SK-N-SH treated with all-trans-retinoic acid at 6 μM for 48 hours (cell line): Measurements from ENCODE around the gene DPP6.

ENCODE experiments used
- ATAC-seq: fragments of 200-7000 bp; cut with Tn5 transposase; 3 replicates; pipeline ENCODE4 v1.9.1; 2020; ENCODE audit warnings: mild to moderate bottlenecking, moderate library complexity
- ARNTL ChIP-seq: fragments of 450-650 bp; formaldehyde crosslinking; IDR thresholded peaks from 2 replicates; pipeline ENCODE4 v1.5.0; 2020; ENCODE audit warnings: low read depth, mild to moderate bottlenecking, moderate library complexity, borderline replicate concordance
- BACH2 ChIP-seq: fragments of 250-450 bp; sonication (Bioruptor Pico); IDR thresholded peaks from 2 replicates; pipeline ENCODE4 v1.9.0; 2021; ENCODE audit warnings: mild to moderate bottlenecking, borderline replicate concordance
- CSDC2 ChIP-seq: fragments of 250-450 bp; sonication (Bioruptor Pico); IDR thresholded peaks from 2 replicates; pipeline ENCODE4 v1.5.0; 2020; ENCODE audit warnings: mild to moderate bottlenecking, moderate library complexity
- ESRRG ChIP-seq: fragments of 250-450 bp; sonication (Bioruptor Pico); IDR thresholded peaks from 2 replicates; pipeline ENCODE4 v1.6.1; 2021; ENCODE audit warnings: mild to moderate bottlenecking
- GLIS3 ChIP-seq: fragments of 250-450 bp; sonication (Bioruptor Pico); IDR thresholded peaks from 2 replicates; pipeline ENCODE4 v1.5.0; 2020; ENCODE audit warnings: mild to moderate bottlenecking, moderate library complexity
- ISL1 ChIP-seq: fragments of 250-450 bp; sonication (Bioruptor Pico); IDR thresholded peaks from 2 replicates; pipeline ENCODE4 v2.1.2; 2022; ENCODE audit warnings: mild to moderate bottlenecking, moderate library complexity
- OSR1 ChIP-seq: fragments of 250-450 bp; sonication (Bioruptor Pico); IDR thresholded peaks from 2 replicates; pipeline ENCODE4 v1.8.0; 2022; ENCODE audit warnings: moderate library complexity, mild to moderate bottlenecking, inconsistent platforms
- PATZ1 ChIP-seq: fragments of 250-450 bp; sonication (Bioruptor Pico); IDR thresholded peaks from 2 replicates; pipeline ENCODE4 v1.8.0; 2020; ENCODE audit warnings: mild to moderate bottlenecking, moderate library complexity, borderline replicate concordance
- PPARA ChIP-seq: fragments of 250-450 bp; sonication (Bioruptor Pico); IDR thresholded peaks from 2 replicates; pipeline ENCODE4 v1.5.0; 2020; ENCODE audit warnings: mild to moderate bottlenecking, borderline replicate concordance
- RARB ChIP-seq: fragments of 250-450 bp; sonication (Bioruptor Pico); IDR thresholded peaks from 2 replicates; pipeline ENCODE4 v1.8.0; 2021; ENCODE audit warnings: mild to moderate bottlenecking, moderate library complexity
- SNAI2 ChIP-seq: fragments of 250-450 bp; sonication (Bioruptor Pico); IDR thresholded peaks from 2 replicates; pipeline ENCODE4 v1.5.0; 2020; ENCODE audit warnings: mild to moderate bottlenecking, moderate library complexity
- TCF4 ChIP-seq: fragments of 250-450 bp; sonication (Bioruptor Pico); IDR thresholded peaks from 2 replicates; pipeline ENCODE4 v1.8.0; 2021; ENCODE audit warnings: mild to moderate bottlenecking, moderate library complexity, borderline replicate concordance
- TOX ChIP-seq: fragments of 250-450 bp; sonication (Bioruptor Pico); IDR thresholded peaks from 2 replicates; pipeline ENCODE4 v1.8.0; 2021; ENCODE audit warnings: mild to moderate bottlenecking, moderate library complexity, borderline replicate concordance
- TSHZ2 ChIP-seq: fragments of 250-450 bp; sonication (Bioruptor Pico); IDR thresholded peaks from 2 replicates; pipeline ENCODE4 v1.5.0; 2020; ENCODE audit warnings: mild to moderate bottlenecking, moderate library complexity
- ZC3H10 ChIP-seq: fragments of 250-450 bp; sonication (Bioruptor Pico); IDR thresholded peaks from 2 replicates; pipeline ENCODE4 v1.5.1; 2021; ENCODE audit warnings: mild to moderate bottlenecking, moderate library complexity
- ZFP3 ChIP-seq: fragments of 250-450 bp; sonication (Bioruptor Pico); IDR thresholded peaks from 2 replicates; pipeline ENCODE4 v1.5.0; 2020; ENCODE audit warnings: mild to moderate bottlenecking, moderate library complexity
- ZFP30 ChIP-seq: fragments of 450-650 bp; formaldehyde crosslinking; IDR thresholded peaks from 2 replicates; pipeline ENCODE4 v1.5.0; 2022; ENCODE audit warnings: mild to moderate bottlenecking, moderate library complexity
- ZNF565 ChIP-seq: fragments of 450-650 bp; formaldehyde crosslinking; conservative IDR thresholded peaks from 2 replicates; pipeline ENCODE4 v1.5.0; 2020; ENCODE audit warnings: low read depth, mild to moderate bottlenecking, moderate library complexity
- ZNF70 ChIP-seq: fragments of 450-650 bp; formaldehyde crosslinking; IDR thresholded peaks from 2 replicates; pipeline ENCODE4 v1.5.0; 2020; ENCODE audit warnings: mild to moderate bottlenecking, moderate library complexity
- ZNF8 ChIP-seq: fragments of 450-650 bp; formaldehyde crosslinking; IDR thresholded peaks from 2 replicates; pipeline ENCODE4 v1.5.0; 2020; ENCODE audit warnings: mild to moderate bottlenecking, moderate library complexity
- TF ChIP-seq, protein P1 (sequence below): fragments of 250-450 bp; sonication (Bioruptor Pico); IDR thresholded peaks from 2 replicates; pipeline ENCODE4 v1.5.1; 2020; ENCODE audit warnings: low read depth, mild to moderate bottlenecking, moderate library complexity
- TF ChIP-seq, protein P2 (sequence below): fragments of 250-450 bp; sonication (Bioruptor Pico); IDR thresholded peaks from 2 replicates; pipeline ENCODE4 v1.5.1; 2021; ENCODE audit warnings: mild to moderate bottlenecking, moderate library complexity

DPP6 gene

GRCh38 chr7:154720016-154720415, 667.8 kb downstream of the DPP6 start:
- no peak for TF ChIP-seq OSR1 (CRISPR knock-in tag)
- TF ChIP-seq ZNF70 (CRISPR knock-in tag) = no peak
- TF ChIP-seq, protein P1, sequence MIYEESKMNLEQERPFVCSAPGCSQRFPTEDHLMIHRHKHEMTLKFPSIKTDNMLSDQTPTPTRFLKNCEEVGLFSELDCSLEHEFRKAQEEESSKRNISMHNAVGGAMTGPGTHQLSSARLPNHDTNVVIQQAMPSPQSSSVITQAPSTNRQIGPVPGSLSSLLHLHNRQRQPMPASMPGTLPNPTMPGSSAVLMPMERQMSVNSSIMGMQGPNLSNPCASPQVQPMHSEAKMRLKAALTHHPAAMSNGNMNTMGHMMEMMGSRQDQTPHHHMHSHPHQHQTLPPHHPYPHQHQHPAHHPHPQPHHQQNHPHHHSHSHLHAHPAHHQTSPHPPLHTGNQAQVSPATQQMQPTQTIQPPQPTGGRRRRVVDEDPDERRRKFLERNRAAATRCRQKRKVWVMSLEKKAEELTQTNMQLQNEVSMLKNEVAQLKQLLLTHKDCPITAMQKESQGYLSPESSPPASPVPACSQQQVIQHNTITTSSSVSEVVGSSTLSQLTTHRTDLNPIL = no peak
- no peak for TF ChIP-seq ZFP3 (CRISPR knock-in tag)
- TF ChIP-seq TCF4 (CRISPR knock-in tag) = no peak
- no peak for TF ChIP-seq ZNF565 (CRISPR knock-in tag)
- TF ChIP-seq TSHZ2 (CRISPR knock-in tag) = no peak
- TF ChIP-seq BACH2 (CRISPR knock-in tag) = no peak
- TF ChIP-seq TOX (CRISPR knock-in tag) = no peak
- no peak for TF ChIP-seq GLIS3 (CRISPR knock-in tag)
- no peak for TF ChIP-seq ARNTL (CRISPR knock-in tag)
- TF ChIP-seq, protein P2, sequence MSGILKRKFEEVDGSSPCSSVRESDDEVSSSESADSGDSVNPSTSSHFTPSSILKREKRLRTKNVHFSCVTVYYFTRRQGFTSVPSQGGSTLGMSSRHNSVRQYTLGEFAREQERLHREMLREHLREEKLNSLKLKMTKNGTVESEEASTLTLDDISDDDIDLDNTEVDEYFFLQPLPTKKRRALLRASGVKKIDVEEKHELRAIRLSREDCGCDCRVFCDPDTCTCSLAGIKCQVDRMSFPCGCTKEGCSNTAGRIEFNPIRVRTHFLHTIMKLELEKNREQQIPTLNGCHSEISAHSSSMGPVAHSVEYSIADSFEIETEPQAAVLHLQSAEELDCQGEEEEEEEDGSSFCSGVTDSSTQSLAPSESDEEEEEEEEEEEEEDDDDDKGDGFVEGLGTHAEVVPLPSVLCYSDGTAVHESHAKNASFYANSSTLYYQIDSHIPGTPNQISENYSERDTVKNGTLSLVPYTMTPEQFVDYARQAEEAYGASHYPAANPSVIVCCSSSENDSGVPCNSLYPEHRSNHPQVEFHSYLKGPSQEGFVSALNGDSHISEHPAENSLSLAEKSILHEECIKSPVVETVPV (CRISPR knock-in tag) = no peak
- TF ChIP-seq ESRRG (CRISPR knock-in tag) = no peak
- no peak for TF ChIP-seq ISL1 (CRISPR knock-in tag)
- TF ChIP-seq ZFP30 (CRISPR knock-in tag) = no peak
- no peak for TF ChIP-seq RARB (CRISPR knock-in tag)
- TF ChIP-seq PPARA (CRISPR knock-in tag) = no peak
- TF ChIP-seq CSDC2 (CRISPR knock-in tag) = no peak
- no peak for TF ChIP-seq ZNF8 (CRISPR knock-in tag)
- no peak for TF ChIP-seq ZC3H10
- ATAC-seq = no peak

DNA sequence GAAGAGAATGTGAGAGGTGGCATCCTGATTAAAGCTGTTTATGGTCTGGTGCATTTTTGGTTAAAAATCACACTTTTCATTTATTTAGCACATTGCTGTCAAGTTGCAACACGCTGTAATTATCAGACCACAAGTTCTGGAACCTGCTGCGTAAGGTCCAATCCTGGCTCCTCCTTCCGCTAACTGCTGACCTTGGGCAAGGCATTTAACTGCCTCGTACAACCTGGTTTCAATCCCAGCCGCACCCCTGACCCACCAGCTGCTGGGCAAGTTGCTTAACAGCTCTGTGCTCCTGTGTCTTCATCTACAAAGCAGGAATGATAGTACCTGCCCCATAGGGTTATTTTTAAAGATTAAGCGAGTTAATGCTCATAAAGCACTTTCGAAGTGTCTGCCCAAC, 668.9 kb downstream of the DPP6 start:
- TF ChIP-seq, protein P2 (CRISPR knock-in tag) = no peak
- no peak for TF ChIP-seq PATZ1 (CRISPR knock-in tag)
- TF ChIP-seq SNAI2 (CRISPR knock-in tag) = no peak
- no peak for TF ChIP-seq PPARA (CRISPR knock-in tag)
- no peak for TF ChIP-seq ZFP30 (CRISPR knock-in tag)
- no peak for TF ChIP-seq ZNF70 (CRISPR knock-in tag)
- TF ChIP-seq ISL1 (CRISPR knock-in tag) = no peak
- TF ChIP-seq TSHZ2 (CRISPR knock-in tag) = no peak
- no peak for TF ChIP-seq RARB (CRISPR knock-in tag)
- no peak for TF ChIP-seq ARNTL (CRISPR knock-in tag)
- TF ChIP-seq TCF4 (CRISPR knock-in tag) = no peak
- TF ChIP-seq ZFP3 (CRISPR knock-in tag) = no peak
- TF ChIP-seq TOX (CRISPR knock-in tag) = no peak
- ATAC-seq = no peak
